H9 (cell line): ENCODE measurements around the gene BIN1. TPM values are rescaled to one million over a fixed set of nuclear protein-coding genes. Genes with fewer than 3 reads are reported as not detected.
A peak's percentile ranks its signal among the peaks of the same experiment; 100 is the strongest.

Experiments
- DNase-seq: peaks from one replicate; pipeline ENCODE4 v3.0.0-alpha.2; 2017
- H2AFZ ChIP-seq: one replicate; pipeline ENCODE4 v1.6.1; 2013; ENCODE audit warnings: mild to moderate bottlenecking, low read length, control low read depth, moderate library complexity
- H2AK5ac ChIP-seq: 2 replicates; pipeline ENCODE4 v1.6.1; 2013; ENCODE audit warnings: low read length, control low read depth, mixed read lengths; ENCODE audit not compliant: insufficient read length
- H2BK120ac ChIP-seq: one replicate; pipeline ENCODE4 v1.6.1; 2013; ENCODE audit warnings: low read depth, mild to moderate bottlenecking, low read length, control low read depth, inconsistent platforms; ENCODE audit not compliant: poor library complexity, severe bottlenecking
- H2BK12ac ChIP-seq: 2 replicates; pipeline ENCODE4 v1.6.1; 2013; ENCODE audit warnings: low read length, control low read depth, mixed read lengths, low read depth; ENCODE audit not compliant: insufficient read length
- H2BK15ac ChIP-seq: 2 replicates; pipeline ENCODE4 v1.6.1; 2013; ENCODE audit warnings: low read depth, low read length, control low read depth
- H2BK20ac ChIP-seq: one replicate; pipeline ENCODE4 v1.6.1; 2013; ENCODE audit warnings: low read depth, mild to moderate bottlenecking, low read length, control low read depth, inconsistent platforms; ENCODE audit not compliant: poor library complexity, severe bottlenecking
- H2BK5ac ChIP-seq: 2 replicates; pipeline ENCODE4 v1.6.1; 2013; ENCODE audit warnings: low read length, control low read depth, mixed read lengths; ENCODE audit not compliant: insufficient read length
- H3K14ac ChIP-seq: 2 replicates; pipeline ENCODE4 v1.6.1; 2013; ENCODE audit warnings: low read length, control low read depth; ENCODE audit not compliant: insufficient read depth
- H3K18ac ChIP-seq: 2 replicates; pipeline ENCODE4 v1.6.1; 2013; ENCODE audit warnings: low read depth, mild to moderate bottlenecking, mixed read lengths, low read length, control low read depth; ENCODE audit not compliant: insufficient read length
- H3K23ac ChIP-seq: 2 replicates; pipeline ENCODE4 v1.6.1; 2013; ENCODE audit warnings: low read length, control low read depth, mixed read lengths, low read depth; ENCODE audit not compliant: insufficient read length
- H3K23me2 ChIP-seq: 2 replicates; pipeline ENCODE4 v1.6.1; 2013; ENCODE audit warnings: low read depth, mild to moderate bottlenecking, mixed read lengths, low read length, control low read depth; ENCODE audit not compliant: insufficient read length, poor library complexity, severe bottlenecking
- H3K27ac ChIP-seq: 2 replicates; pipeline ENCODE4 v1.5.1; 2013; ENCODE audit warnings: low read length, control low read depth, mixed read lengths, low read depth; ENCODE audit not compliant: insufficient read length
- H3K27me3 ChIP-seq: 2 replicates; pipeline ENCODE4 v1.6.1; 2013; ENCODE audit warnings: low read length, control low read depth, inconsistent platforms; ENCODE audit not compliant: insufficient read depth
- H3K4ac ChIP-seq: 2 replicates; pipeline ENCODE4 v1.6.1; 2013; ENCODE audit warnings: low read depth, mild to moderate bottlenecking, control low read depth, inconsistent platforms, low read length, moderate library complexity
- H3K4me1 ChIP-seq: 2 replicates; pipeline ENCODE4 v1.6.1; 2013; ENCODE audit warnings: low read length, control low read depth, inconsistent platforms; ENCODE audit not compliant: insufficient read depth
- H3K4me2 ChIP-seq: 2 replicates; pipeline ENCODE4 v1.6.1; 2013; ENCODE audit warnings: low read length, control low read depth, mixed read lengths; ENCODE audit not compliant: insufficient read length, insufficient read depth
- H3K56ac ChIP-seq: 2 replicates; pipeline ENCODE4 v1.6.1; 2013; ENCODE audit warnings: low read depth, mild to moderate bottlenecking, mixed read lengths, low read length, control low read depth; ENCODE audit not compliant: insufficient read length
- H3K79me1 ChIP-seq: 2 replicates; pipeline ENCODE4 v1.6.1; 2013; ENCODE audit warnings: low read depth, mild to moderate bottlenecking, moderate library complexity, low read length, control low read depth, inconsistent platforms; ENCODE audit not compliant: insufficient read depth, poor library complexity, severe bottlenecking
- H3K79me2 ChIP-seq: 2 replicates; pipeline ENCODE4 v1.6.1; 2013; ENCODE audit warnings: low read length, control low read depth, inconsistent platforms; ENCODE audit not compliant: insufficient read depth
- H3K9ac ChIP-seq: 2 replicates; pipeline ENCODE4 v1.6.1; 2013; ENCODE audit warnings: low read length, control low read depth, mixed read lengths; ENCODE audit not compliant: insufficient read length; ENCODE audit errors: extremely low read depth
- H3K9me3 ChIP-seq: one replicate; pipeline ENCODE4 v1.6.1; 2013; ENCODE audit warnings: low read depth, low read length, inconsistent platforms; ENCODE audit not compliant: control insufficient read depth
- H3T11ph ChIP-seq: one replicate; pipeline ENCODE4 v1.6.1; 2013; ENCODE audit warnings: mild to moderate bottlenecking, low read length, control low read depth, inconsistent platforms
- H4K20me1 ChIP-seq: one replicate; pipeline ENCODE4 v1.6.1; 2013; ENCODE audit not compliant: control insufficient read depth, insufficient read length, insufficient read depth
- H4K5ac ChIP-seq: 2 replicates; pipeline ENCODE4 v1.6.1; 2013; ENCODE audit warnings: low read depth, mild to moderate bottlenecking, mixed read lengths, low read length, control low read depth; ENCODE audit not compliant: insufficient read length
- H4K8ac ChIP-seq: replicated peaks from 2 replicates; pipeline ENCODE4 v1.6.1; 2013; ENCODE audit warnings: low read length, control low read depth, mixed read lengths, low read depth; ENCODE audit not compliant: insufficient read length
- H4K91ac ChIP-seq: 2 replicates; pipeline ENCODE4 v1.6.1; 2013; ENCODE audit warnings: low read depth, mild to moderate bottlenecking, moderate library complexity, mixed read lengths, low read length, control low read depth; ENCODE audit not compliant: insufficient read length
- H3K27ac Mint-ChIP-seq, 3 experiments: 2 replicates in 2 of 3; 3 replicates in 1 of 3; pipeline ENCODE4 v1.8.0; 2020 to 2021; ENCODE audit warnings: mixed read lengths in 3 of 3, mild to moderate bottlenecking in 1 of 3, moderate library complexity in 1 of 3
- H3K27me3 Mint-ChIP-seq: 2 replicates; pipeline ENCODE4 v1.8.0; 2021; ENCODE audit warnings: low read depth, mild to moderate bottlenecking, moderate library complexity, mixed read lengths
- H3K36me3 Mint-ChIP-seq, 3 experiments: 2 replicates in 2 of 3; 3 replicates in 1 of 3; pipeline ENCODE4 v1.8.0; 2020 to 2021; ENCODE audit warnings: low read depth in 3 of 3, mixed read lengths in 3 of 3; ENCODE audit not compliant: insufficient read depth in 1 of 3
- H3K4me1 Mint-ChIP-seq, 2 experiments: 2 replicates each; pipeline ENCODE4 v1.8.0; 2020; ENCODE audit warnings: mixed read lengths in 2 of 2
- H3K4me3 Mint-ChIP-seq, 2 experiments: 2 replicates in 1 of 2; 3 replicates in 1 of 2; pipeline ENCODE4 v1.8.0; 2020 to 2021; ENCODE audit warnings: mild to moderate bottlenecking in 2 of 2, mixed read lengths in 2 of 2, moderate library complexity in 1 of 2
- H3K9me3 Mint-ChIP-seq, 2 experiments: 2 replicates in 1 of 2; 3 replicates in 1 of 2; pipeline ENCODE4 v1.8.0; 2020; ENCODE audit warnings: mild to moderate bottlenecking in 2 of 2, mixed read lengths in 2 of 2, moderate library complexity in 1 of 2
- WGBS: extraction: QIAGEN DNeasy Blood & Tissue Kit; methylation state at CpG from one replicate; pipeline ENCODE4 v1.1.7; 2013; ENCODE audit warnings: missing lambda C conversion rate, low lambda C conversion rate, mixed read lengths; ENCODE audit not compliant: insufficient read length; ENCODE audit errors: extremely low coverage; 5-methylcytosine and 5-hydroxymethylcytosine counted together
- total RNA-seq: library from RNA; stranded (reverse); gene quantifications from 2 replicates; pipeline ENCODE4 v1.2.1, GENCODE V29; 2021
- TF ChIP-seq, protein P1 (sequence below): fragments of 200-600 bp; sonication (generic); conservative IDR thresholded peaks from 3 replicates; pipeline ENCODE4 v1.8.0; 2021; ENCODE audit warnings: antibody characterized with exemption, mild to moderate bottlenecking

Gene BIN1
- total RNA-seq, 1 experiment from 2014 or later: 32.0 TPM

DNA sequence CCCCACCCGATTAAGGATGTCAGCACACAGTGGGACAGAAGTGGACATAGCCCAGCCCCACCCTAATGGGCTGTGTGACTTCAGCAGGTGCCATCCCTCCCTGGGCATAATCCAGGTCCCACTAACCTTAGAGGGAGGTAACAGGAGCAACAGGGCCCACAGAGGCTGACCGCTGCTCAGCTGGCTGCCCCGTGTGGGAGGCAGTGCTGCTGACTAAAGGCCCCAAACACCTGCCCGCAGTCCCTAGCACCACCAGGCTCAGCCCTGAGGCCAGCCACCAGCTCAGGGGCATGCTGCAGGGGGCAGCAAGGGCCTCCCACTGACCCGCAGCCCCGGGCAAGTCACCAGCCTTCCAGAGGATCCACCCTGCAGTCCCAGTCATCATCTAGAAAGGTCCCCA lies 14.6 kb downstream of the BIN1 start:
- no peaks in the 10 kb centered on the region for H3K9me3 ChIP-seq
- no peak overlapping the region for H4K91ac ChIP-seq
- Mint-ChIP-seq H3K36me3 (no peaks in the 10 kb centered on the region; a peak in 1 of 7 replicates), H3K9me3 (no peaks in the 10 kb centered on the region), H3K4me3 (no peak overlapping the region), H3K27ac (peak overlapping the region in 2 of 3 experiments; percentile 49 to 90; a peak in 3 of 7 replicates), H3K4me1 (peaks cover 33 to 50% of the 10 kb centered on the region in 2 experiments), H3K27me3 (no peaks in the 10 kb centered on the region)
- no CpG with 5 or more reads among the region's 6 CpGs for WGBS
- TF ChIP-seq, protein P1, sequence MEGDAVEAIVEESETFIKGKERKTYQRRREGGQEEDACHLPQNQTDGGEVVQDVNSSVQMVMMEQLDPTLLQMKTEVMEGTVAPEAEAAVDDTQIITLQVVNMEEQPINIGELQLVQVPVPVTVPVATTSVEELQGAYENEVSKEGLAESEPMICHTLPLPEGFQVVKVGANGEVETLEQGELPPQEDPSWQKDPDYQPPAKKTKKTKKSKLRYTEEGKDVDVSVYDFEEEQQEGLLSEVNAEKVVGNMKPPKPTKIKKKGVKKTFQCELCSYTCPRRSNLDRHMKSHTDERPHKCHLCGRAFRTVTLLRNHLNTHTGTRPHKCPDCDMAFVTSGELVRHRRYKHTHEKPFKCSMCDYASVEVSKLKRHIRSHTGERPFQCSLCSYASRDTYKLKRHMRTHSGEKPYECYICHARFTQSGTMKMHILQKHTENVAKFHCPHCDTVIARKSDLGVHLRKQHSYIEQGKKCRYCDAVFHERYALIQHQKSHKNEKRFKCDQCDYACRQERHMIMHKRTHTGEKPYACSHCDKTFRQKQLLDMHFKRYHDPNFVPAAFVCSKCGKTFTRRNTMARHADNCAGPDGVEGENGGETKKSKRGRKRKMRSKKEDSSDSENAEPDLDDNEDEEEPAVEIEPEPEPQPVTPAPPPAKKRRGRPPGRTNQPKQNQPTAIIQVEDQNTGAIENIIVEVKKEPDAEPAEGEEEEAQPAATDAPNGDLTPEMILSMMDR: no peak
- no peak overlapping the region for H2BK20ac ChIP-seq
- no peak overlapping the region for H2AK5ac ChIP-seq
- no peak overlapping the region for H4K8ac ChIP-seq
- H4K5ac ChIP-seq: no peak overlapping the region
- H2BK5ac ChIP-seq: no peak overlapping the region
- no peak overlapping the region for H3K9ac ChIP-seq
- H3K56ac ChIP-seq: no peak overlapping the region
- H3K79me1 ChIP-seq: no peaks in the 10 kb centered on the region
- no peak overlapping the region for H3T11ph ChIP-seq
- no peak overlapping the region for H3K23ac ChIP-seq
- no peaks in the 10 kb centered on the region for H3K23me2 ChIP-seq
- no peak overlapping the region for H2BK120ac ChIP-seq
- H3K4me1 ChIP-seq: peaks cover 2% of the 10 kb centered on the region
- H3K4ac ChIP-seq: no peak overlapping the region
- no peak for DNase-seq
- H3K18ac ChIP-seq: no peak overlapping the region
- no peak overlapping the region for H3K14ac ChIP-seq
- no peak overlapping the region for H2BK12ac ChIP-seq
- no peak overlapping the region for H2AFZ ChIP-seq
- no peak overlapping the region for H2BK15ac ChIP-seq
- H3K27ac ChIP-seq: no peak overlapping the region
- no peaks in the 10 kb centered on the region for H4K20me1 ChIP-seq
- no peak overlapping the region for H3K4me2 ChIP-seq
- no peaks in the 10 kb centered on the region for H3K27me3 ChIP-seq
- H3K79me2 ChIP-seq: no peaks in the 10 kb centered on the region; the same call in 1 of the 2 replicates
